HepG2 (cell line): ENCODE measurements around the gene TAS1R3. TPM values are rescaled to one million over a fixed set of nuclear protein-coding genes. Genes with fewer than 3 reads are reported as not detected.

Experiments
- AGO1 ChIP-seq: fragments of 200-400 bp; formaldehyde crosslinking; IDR thresholded peaks from 2 replicates; pipeline ENCODE4 v1.6.1; 2017; ENCODE audit warnings: mild to moderate bottlenecking, low read depth, low read length, moderate library complexity; ENCODE audit not compliant: poor library complexity, severe bottlenecking
- ARNT ChIP-seq: fragments of 450-650 bp; IDR thresholded peaks from 2 replicates; pipeline ENCODE4 v1.6.1; 2017
- FOXM1 ChIP-seq: sonication (generic); formaldehyde crosslinking; IDR thresholded peaks from 2 replicates; pipeline ENCODE4 v1.5.0; 2020; ENCODE audit warnings: missing genetic modification reagents
- HHEX ChIP-seq: IDR thresholded peaks from 2 replicates; pipeline ENCODE4 v1.6.1; 2016; ENCODE audit warnings: control low read depth
- KLF11 ChIP-seq: IDR thresholded peaks from 2 replicates; pipeline ENCODE4 v1.6.1; 2016; ENCODE audit warnings: missing compliant biosample characterization
- MTA1 ChIP-seq: sonication (generic); formaldehyde crosslinking; IDR thresholded peaks from 2 replicates; pipeline ENCODE4 v1.4.0; 2020; ENCODE audit warnings: missing genetic modification reagents, mild to moderate bottlenecking, borderline replicate concordance
- NFIB ChIP-seq: sonication (generic); formaldehyde crosslinking; IDR thresholded peaks from 2 replicates; pipeline ENCODE4 v1.9.0; 2021; ENCODE audit warnings: missing genetic modification reagents, mild to moderate bottlenecking, borderline replicate concordance
- ZC3H13 ChIP-seq: sonication (generic); formaldehyde crosslinking; IDR thresholded peaks from 2 replicates; pipeline ENCODE4 v1.8.1; 2023; ENCODE audit warnings: mild to moderate bottlenecking, missing genetic modification reagents, moderate library complexity
- ZFP62 ChIP-seq: sonication (generic); formaldehyde crosslinking; IDR thresholded peaks from 2 replicates; pipeline ENCODE4 v1.4.0; 2020; ENCODE audit warnings: missing genetic modification reagents
- ZMAT3 ChIP-seq: sonication (generic); formaldehyde crosslinking; conservative IDR thresholded peaks from 2 replicates; pipeline ENCODE4 v1.7.0; 2021; ENCODE audit warnings: missing genetic modification reagents
- ZNF224 ChIP-seq: sonication (generic); formaldehyde crosslinking; IDR thresholded peaks from 2 replicates; pipeline ENCODE4 v1.5.0; 2020; ENCODE audit warnings: mild to moderate bottlenecking, missing genetic modification reagents
- ZNF274 ChIP-seq: sonication (generic); formaldehyde crosslinking; IDR thresholded peaks from 2 replicates; pipeline ENCODE4 v1.5.1; 2020; ENCODE audit warnings: mild to moderate bottlenecking, missing genetic modification reagents
- ZNF382 ChIP-seq: sonication (generic); formaldehyde crosslinking; IDR thresholded peaks from 2 replicates; pipeline ENCODE4 v1.5.0; 2020; ENCODE audit warnings: missing genetic modification reagents, mild to moderate bottlenecking, borderline replicate concordance
- ZNF724P ChIP-seq: sonication (generic); formaldehyde crosslinking; IDR thresholded peaks from 2 replicates; pipeline ENCODE4 v1.8.0; 2022; ENCODE audit warnings: missing genetic modification reagents, borderline replicate concordance
- ZNF768 ChIP-seq: sonication (generic); formaldehyde crosslinking; IDR thresholded peaks from 2 replicates; pipeline ENCODE4 v1.4.0; 2020; ENCODE audit warnings: missing genetic modification reagents
- ZNF891 ChIP-seq: sonication (generic); formaldehyde crosslinking; IDR thresholded peaks from 2 replicates; pipeline ENCODE4 v1.5.0; 2020; ENCODE audit warnings: mild to moderate bottlenecking, missing genetic modification reagents
- polyA plus RNA-seq, 8 experiments: library from polyadenylated mRNA; depleted of rRNA in 3 of 8; stranded (reverse) in 7 of 8; unstranded in 1 of 8; fragments of >200 nt; fragmentation: Illumina TruSeq in 4 of 8; extraction: Trizol in 4 of 8; gene quantifications; 2 replicates each; pipeline versions ENCODE4 v1.2.1 to v1.2.3, GENCODE V29; 2011 to 2016; ENCODE audit warnings: low read depth in 4 of 8, missing spikeins in 1 of 8, mixed read lengths in 1 of 8; ENCODE audit not compliant: insufficient read depth in 1 of 8
- total RNA-seq, 5 experiments: library from RNA; depleted of rRNA; stranded (reverse); fragments of >200 nt; fragmentation: Illumina TruSeq; extraction: Trizol; gene quantifications; 2 replicates each; pipeline ENCODE4 v1.2.3, GENCODE V29; 2016; ENCODE audit warnings: low read depth in 1 of 5
- TF ChIP-seq, protein P1 (sequence below): sonication (generic); formaldehyde crosslinking; IDR thresholded peaks from 2 replicates; pipeline ENCODE4 v1.5.1; 2020; ENCODE audit warnings: mild to moderate bottlenecking, missing genetic modification reagents, borderline replicate concordance
- TF ChIP-seq, protein P2 (sequence below): sonication (generic); formaldehyde crosslinking; IDR thresholded peaks from 2 replicates; pipeline ENCODE4 v1.5.0; 2020; ENCODE audit warnings: mild to moderate bottlenecking, missing genetic modification reagents, borderline replicate concordance
- TF ChIP-seq, protein P3 (sequence below), 2 experiments: fragments of 450-650 bp in 1 of 2; sonication (generic) in 1 of 2; formaldehyde crosslinking; IDR thresholded peaks; 2 replicates each; pipeline versions ENCODE4 v1.5.0 to v1.8.0; 2020 to 2022; ENCODE audit warnings: mild to moderate bottlenecking in 1 of 2, missing genetic modification reagents in 1 of 2
- TF ChIP-seq, protein P4 (sequence below): sonication (generic); formaldehyde crosslinking; IDR thresholded peaks from 2 replicates; pipeline ENCODE4 v1.4.0; 2020; ENCODE audit warnings: missing genetic modification reagents
- TF ChIP-seq, protein P5 (sequence below): sonication (generic); formaldehyde crosslinking; conservative IDR thresholded peaks from 2 replicates; pipeline ENCODE4 v1.8.1; 2023; ENCODE audit warnings: missing genetic modification reagents

Gene TAS1R3
- total and polyA plus RNA-seq, 2 of the 13 experiments (the other 11 are each of a cell fraction or from before 2014, with no cell fraction given) = 0.13 to 0.15 TPM

DNA sequence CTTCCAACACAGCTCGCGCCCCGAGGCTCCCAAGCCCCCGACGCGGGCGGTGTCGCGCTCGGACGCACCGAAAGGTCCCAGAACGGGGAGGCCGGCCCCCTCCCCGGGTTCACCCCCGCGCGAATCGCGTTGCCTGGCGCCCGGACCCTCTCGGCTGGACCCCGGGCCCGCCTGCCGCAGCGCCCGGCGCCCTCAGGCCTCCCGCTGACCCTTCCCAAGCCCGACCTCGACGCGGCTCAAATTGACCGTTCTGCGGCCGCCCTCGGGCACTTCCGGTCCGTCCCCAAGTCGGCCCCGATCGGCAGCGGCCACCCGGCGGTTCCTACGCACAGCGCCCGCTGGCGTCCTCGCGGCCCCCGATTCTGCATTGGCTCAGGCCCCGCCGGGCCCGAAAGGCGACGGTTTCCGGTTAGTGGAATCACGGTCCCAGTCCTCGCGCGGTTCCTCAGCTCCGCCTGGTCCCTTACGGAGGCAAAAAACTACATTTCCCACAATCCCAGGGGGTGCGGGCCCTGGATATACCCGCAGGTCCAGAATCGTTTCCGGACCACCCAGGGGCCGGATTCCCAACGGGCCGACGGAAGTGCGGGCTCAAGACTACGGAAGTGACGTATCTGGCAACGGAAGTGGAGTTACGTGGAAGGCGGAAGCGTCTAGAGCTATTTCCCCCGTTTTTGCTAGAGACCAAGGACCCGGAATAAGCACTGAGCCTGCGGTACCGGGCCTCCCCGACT, 44.0 kb downstream of the TAS1R3 start, which contains the start of gene AURKAIP1 (continued):
- TF ChIP-seq, protein P1, sequence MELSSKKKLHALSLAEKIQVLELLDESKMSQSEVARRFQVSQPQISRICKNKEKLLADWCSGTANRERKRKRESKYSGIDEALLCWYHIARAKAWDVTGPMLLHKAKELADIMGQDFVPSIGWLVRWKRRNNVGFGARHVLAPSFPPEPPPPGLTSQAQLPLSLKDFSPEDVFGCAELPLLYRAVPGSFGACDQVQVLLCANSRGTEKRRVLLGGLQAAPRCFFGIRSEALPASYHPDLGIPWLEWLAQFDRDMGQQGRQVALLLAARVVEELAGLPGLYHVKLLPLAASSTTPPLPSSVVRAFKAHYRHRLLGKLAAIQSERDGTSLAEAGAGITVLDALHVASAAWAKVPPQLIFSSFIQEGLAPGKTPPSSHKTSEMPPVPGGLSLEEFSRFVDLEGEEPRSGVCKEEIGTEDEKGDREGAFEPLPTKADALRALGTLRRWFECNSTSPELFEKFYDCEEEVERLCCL (CRISPR knock-in tag) = no peak
- TF ChIP-seq ZNF224 (CRISPR knock-in tag) (peak; percentile 44; the same call in 1 of the 2 replicates), FOXM1 (CRISPR knock-in tag) (no peak), NFIB (CRISPR knock-in tag) (no peak), ZNF382 (CRISPR knock-in tag) (no peak), ZC3H13 (CRISPR knock-in tag) (peak; percentile 91; the same call in 1 of the 2 replicates), MTA1 (CRISPR knock-in tag) (peak; percentile 75; the same call in 1 of the 2 replicates), ZMAT3 (CRISPR knock-in tag) (peak; percentile 89; the same call in 1 of the 2 replicates), KLF11 (CRISPR knock-in tag) (no peak), AGO1 (peak; percentile 91), ZNF274 (CRISPR knock-in tag) (peak; percentile 96), ZNF891 (CRISPR knock-in tag) (peak; percentile 49), ZNF768 (CRISPR knock-in tag) (peak; percentile 93), ARNT (no peak), HHEX (CRISPR knock-in tag) (no peak), ZNF724P (CRISPR knock-in tag) (0 out of 2 replicates have a peak, but pooled peaks have one; percentile 88), ZFP62 (CRISPR knock-in tag) (peak; percentile 92; the same call in 1 of the 2 replicates)
- TF ChIP-seq, protein P2, sequence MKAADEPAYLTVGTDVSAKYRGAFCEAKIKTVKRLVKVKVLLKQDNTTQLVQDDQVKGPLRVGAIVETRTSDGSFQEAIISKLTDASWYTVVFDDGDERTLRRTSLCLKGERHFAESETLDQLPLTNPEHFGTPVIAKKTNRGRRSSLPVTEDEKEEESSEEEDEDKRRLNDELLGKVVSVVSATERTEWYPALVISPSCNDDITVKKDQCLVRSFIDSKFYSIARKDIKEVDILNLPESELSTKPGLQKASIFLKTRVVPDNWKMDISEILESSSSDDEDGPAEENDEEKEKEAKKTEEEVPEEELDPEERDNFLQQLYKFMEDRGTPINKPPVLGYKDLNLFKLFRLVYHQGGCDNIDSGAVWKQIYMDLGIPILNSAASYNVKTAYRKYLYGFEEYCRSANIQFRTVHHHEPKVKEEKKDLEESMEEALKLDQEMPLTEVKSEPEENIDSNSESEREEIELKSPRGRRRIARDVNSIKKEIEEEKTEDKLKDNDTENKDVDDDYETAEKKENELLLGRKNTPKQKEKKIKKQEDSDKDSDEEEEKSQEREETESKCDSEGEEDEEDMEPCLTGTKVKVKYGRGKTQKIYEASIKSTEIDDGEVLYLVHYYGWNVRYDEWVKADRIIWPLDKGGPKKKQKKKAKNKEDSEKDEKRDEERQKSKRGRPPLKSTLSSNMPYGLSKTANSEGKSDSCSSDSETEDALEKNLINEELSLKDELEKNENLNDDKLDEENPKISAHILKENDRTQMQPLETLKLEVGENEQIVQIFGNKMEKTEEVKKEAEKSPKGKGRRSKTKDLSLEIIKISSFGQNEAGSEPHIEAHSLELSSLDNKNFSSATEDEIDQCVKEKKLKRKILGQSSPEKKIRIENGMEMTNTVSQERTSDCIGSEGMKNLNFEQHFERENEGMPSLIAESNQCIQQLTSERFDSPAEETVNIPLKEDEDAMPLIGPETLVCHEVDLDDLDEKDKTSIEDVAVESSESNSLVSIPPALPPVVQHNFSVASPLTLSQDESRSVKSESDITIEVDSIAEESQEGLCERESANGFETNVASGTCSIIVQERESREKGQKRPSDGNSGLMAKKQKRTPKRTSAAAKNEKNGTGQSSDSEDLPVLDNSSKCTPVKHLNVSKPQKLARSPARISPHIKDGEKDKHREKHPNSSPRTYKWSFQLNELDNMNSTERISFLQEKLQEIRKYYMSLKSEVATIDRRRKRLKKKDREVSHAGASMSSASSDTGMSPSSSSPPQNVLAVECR (CRISPR knock-in tag) = peak; percentile 98
- TF ChIP-seq, protein P3, sequence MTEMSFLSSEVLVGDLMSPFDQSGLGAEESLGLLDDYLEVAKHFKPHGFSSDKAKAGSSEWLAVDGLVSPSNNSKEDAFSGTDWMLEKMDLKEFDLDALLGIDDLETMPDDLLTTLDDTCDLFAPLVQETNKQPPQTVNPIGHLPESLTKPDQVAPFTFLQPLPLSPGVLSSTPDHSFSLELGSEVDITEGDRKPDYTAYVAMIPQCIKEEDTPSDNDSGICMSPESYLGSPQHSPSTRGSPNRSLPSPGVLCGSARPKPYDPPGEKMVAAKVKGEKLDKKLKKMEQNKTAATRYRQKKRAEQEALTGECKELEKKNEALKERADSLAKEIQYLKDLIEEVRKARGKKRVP (CRISPR knock-in tag; IDR thresholded peaks at IDR 0.05) = peak in 1 of 2 experiments; percentile 81; a peak in 1 of 4 replicates
- TF ChIP-seq, protein P4, sequence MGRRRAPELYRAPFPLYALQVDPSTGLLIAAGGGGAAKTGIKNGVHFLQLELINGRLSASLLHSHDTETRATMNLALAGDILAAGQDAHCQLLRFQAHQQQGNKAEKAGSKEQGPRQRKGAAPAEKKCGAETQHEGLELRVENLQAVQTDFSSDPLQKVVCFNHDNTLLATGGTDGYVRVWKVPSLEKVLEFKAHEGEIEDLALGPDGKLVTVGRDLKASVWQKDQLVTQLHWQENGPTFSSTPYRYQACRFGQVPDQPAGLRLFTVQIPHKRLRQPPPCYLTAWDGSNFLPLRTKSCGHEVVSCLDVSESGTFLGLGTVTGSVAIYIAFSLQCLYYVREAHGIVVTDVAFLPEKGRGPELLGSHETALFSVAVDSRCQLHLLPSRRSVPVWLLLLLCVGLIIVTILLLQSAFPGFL (CRISPR knock-in tag) = peak; percentile 77; the same call in 1 of the 2 replicates
- TF ChIP-seq, protein P5, sequence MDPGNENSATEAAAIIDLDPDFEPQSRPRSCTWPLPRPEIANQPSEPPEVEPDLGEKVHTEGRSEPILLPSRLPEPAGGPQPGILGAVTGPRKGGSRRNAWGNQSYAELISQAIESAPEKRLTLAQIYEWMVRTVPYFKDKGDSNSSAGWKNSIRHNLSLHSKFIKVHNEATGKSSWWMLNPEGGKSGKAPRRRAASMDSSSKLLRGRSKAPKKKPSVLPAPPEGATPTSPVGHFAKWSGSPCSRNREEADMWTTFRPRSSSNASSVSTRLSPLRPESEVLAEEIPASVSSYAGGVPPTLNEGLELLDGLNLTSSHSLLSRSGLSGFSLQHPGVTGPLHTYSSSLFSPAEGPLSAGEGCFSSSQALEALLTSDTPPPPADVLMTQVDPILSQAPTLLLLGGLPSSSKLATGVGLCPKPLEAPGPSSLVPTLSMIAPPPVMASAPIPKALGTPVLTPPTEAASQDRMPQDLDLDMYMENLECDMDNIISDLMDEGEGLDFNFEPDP = 0 out of 2 replicates have a peak, but pooled peaks have one; percentile 62
